ENCODE data around the gene MNAT1.

The MNAT1 gene

GRCh38 chr14:60777856-60778578 lies 43.5 kb downstream of the MNAT1 start:
- no peak for TF ChIP-seq SIN3A (IDR thresholded peaks at IDR 0.05; ENCODE audit: borderline replicate concordance, insufficient read depth, low read length)
- no peak for TF ChIP-seq REST (IDR thresholded peaks at IDR 0.05; ENCODE audit: insufficient read depth in 1 of 2, low read depth in 2 of 2, low read length in 2 of 2)
- TF ChIP-seq TAF1 (IDR thresholded peaks at IDR 0.05; ENCODE audit: borderline replicate concordance, insufficient read depth, low read length) = no peak
- TF ChIP-seq POLR2AphosphoS5 (IDR thresholded peaks at IDR 0.05; ENCODE audit: low read depth, low read length) = no peak
- TF ChIP-seq FOXP2 (optimal IDR thresholded peaks at IDR 0.05; ENCODE audit: borderline replicate concordance, extremely low read depth, extremely low read length, insufficient read depth) = no peak

GRCh38 chr14:60786905-60787304 lies 52.3 kb downstream of the MNAT1 start:
- TF ChIP-seq SIN3A (IDR thresholded peaks at IDR 0.05; ENCODE audit: borderline replicate concordance, insufficient read depth, low read length) (no peak), FOXP2 (optimal IDR thresholded peaks at IDR 0.05; ENCODE audit: borderline replicate concordance, extremely low read depth, extremely low read length, insufficient read depth) (no peak), REST (IDR thresholded peaks at IDR 0.05; ENCODE audit: insufficient read depth in 1 of 2, low read depth in 2 of 2, low read length in 2 of 2) (no peak), POLR2AphosphoS5 (IDR thresholded peaks at IDR 0.05; ENCODE audit: low read depth, low read length) (no peak), TAF1 (IDR thresholded peaks at IDR 0.05; ENCODE audit: borderline replicate concordance, insufficient read depth, low read length) (no peak)

- TF ChIP-seq TAF1 (IDR thresholded peaks at IDR 0.05; ENCODE audit: borderline replicate concordance, insufficient read depth, low read length) = no peak
- TF ChIP-seq FOXP2 (optimal IDR thresholded peaks at IDR 0.05; ENCODE audit: borderline replicate concordance, extremely low read depth, extremely low read length, insufficient read depth) = no peak
- TF ChIP-seq REST (IDR thresholded peaks at IDR 0.05; ENCODE audit: insufficient read depth in 1 of 2, low read depth in 2 of 2, low read length in 2 of 2) = no peak
- TF ChIP-seq POLR2AphosphoS5 (IDR thresholded peaks at IDR 0.05; ENCODE audit: low read depth, low read length) = no peak
Observed at GRCh38 chr14:60789656-60790055, 55.1 kb downstream of the MNAT1 start.

GRCh38 chr14:60790850-60791249 lies 56.3 kb downstream of the MNAT1 start:
- TF ChIP-seq POLR2AphosphoS5 (IDR thresholded peaks at IDR 0.05; ENCODE audit: low read depth, low read length) = no peak

- TF ChIP-seq TAF1 (IDR thresholded peaks at IDR 0.05; ENCODE audit: borderline replicate concordance, insufficient read depth, low read length) (no peak), REST (IDR thresholded peaks at IDR 0.05; ENCODE audit: insufficient read depth in 1 of 2, low read depth in 2 of 2, low read length in 2 of 2) (no peak), FOXP2 (optimal IDR thresholded peaks at IDR 0.05; ENCODE audit: borderline replicate concordance, extremely low read depth, extremely low read length, insufficient read depth) (no peak), POLR2AphosphoS5 (IDR thresholded peaks at IDR 0.05; ENCODE audit: low read depth, low read length) (no peak), SIN3A (IDR thresholded peaks at IDR 0.05; ENCODE audit: borderline replicate concordance, insufficient read depth, low read length) (no peak)
Observed at GRCh38 chr14:60796434-60796833, 61.9 kb downstream of the MNAT1 start.
